Fibroblast of the conjunctiva (primary cell): ENCODE measurements around the gene ACBD4.

ENCODE experiments used
- DNase-seq: peaks from one replicate; pipeline ENCODE4 v3.0.0-alpha.2; 2010; ENCODE audit warnings: low read depth

ACBD4 gene

DNA sequence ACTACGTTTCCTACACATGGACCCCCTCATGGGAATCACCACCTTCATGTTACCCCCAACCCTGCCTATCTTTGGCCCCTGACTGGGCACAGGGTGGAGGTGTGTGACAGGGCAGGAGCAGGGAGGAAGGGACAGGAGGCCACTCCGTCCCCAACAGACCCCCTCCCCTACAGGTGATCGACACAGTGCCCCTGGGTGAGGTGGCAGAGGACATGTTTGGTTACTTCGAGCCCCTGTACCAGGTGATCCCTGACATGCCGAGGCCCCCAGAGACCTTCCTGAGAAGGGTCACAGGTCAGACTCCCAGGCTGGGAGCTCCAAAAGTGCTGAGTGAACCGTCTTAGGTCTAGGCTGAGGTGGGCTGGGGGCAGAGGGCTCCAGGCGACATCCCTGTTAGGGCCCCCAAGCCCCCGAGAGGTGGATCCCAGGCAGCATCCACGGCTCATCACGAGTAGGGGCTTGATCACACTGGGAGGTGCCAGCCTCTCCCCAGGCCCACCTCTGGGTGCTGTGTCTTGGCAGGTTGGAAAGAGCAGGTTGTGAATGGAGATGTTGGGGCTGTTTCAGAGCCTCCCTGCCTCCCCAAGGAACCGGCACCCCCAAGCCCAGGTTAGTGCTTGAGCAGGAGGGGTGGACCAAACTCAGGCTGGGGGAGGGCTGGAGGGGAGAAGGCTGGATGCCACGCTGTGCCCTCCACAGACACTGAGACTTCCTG, 1.5 kb downstream of the ACBD4 start:
- DNase-seq = no peak

DNA sequence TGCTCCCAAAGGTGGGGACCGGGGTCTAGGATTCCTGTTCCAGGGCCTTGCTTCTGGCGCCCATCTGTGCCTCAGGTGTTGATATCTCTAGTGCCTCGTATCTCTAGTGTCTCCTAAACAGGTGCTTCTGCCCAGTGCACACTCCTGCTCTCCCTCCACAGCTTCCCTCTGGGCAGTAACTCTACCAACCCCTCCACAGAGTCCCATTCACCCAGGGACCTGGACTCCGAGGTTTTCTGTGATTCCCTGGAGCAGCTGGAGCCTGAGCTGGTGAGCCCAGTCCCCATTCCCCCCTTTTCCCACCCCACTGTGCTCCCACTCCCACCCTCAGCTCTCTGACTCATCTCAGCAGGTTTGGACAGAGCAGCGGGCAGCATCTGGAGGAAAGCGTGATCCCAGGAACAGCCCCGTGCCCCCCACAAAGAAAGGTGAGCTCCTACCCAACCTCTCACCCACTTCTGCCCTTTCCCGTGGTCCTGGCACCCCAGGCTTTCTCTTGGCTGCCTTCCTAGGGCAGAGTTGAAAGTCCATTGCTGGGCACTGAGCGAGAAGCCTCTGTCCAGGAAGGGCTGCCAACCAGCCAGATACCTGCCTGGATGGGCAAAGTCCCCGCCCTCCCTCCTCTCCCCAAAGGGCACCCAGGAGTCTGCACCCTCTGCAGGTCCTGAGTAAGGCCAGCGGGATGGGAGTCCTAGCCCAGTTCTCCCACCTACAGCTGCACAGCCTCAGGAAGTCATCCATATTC, 2.2 kb downstream of the ACBD4 start:
- DNase-seq = no peak

DNA sequence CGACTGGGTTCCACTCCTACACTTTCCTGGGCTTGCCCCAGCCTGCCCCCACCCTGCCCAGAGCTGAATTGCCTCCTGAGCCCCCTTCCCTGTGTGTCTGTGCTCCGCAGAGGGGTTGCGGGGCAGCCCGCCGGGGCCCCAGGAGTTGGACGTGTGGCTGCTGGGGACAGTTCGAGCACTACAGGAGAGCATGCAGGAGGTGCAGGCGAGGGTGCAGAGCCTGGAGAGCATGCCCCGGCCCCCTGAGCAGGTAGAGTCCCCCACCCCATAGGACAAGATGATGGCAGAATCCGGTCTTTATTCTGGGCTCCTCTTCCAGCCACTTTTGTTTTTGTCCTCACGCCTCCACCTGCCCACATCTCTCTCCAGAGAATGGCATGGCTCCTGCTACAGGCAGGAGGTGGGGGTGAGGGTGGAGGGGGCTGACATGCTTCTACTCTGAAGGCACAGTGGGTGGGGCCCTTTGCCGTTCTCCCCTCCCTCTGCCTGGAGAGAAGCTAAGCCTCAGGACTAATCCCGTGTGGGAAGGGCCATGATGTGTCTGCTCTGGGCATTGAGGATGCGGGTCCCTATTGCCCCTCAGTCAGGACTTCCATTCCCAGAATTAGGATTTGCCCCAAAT, 3.5 kb downstream of the ACBD4 start:
- no peak for DNase-seq

GRCh38 chr17:45139533-45139920, 4.0 kb downstream of the ACBD4 start:
- DNase-seq = no peak

- DNase-seq = no peak
These were observed 7.7 kb downstream of the ACBD4 start for GRCh38 chr17:45143094-45143670.

GRCh38 chr17:45143767-45144198, 8.3 kb downstream of the ACBD4 start:
- peak; percentile 85 for DNase-seq

DNA sequence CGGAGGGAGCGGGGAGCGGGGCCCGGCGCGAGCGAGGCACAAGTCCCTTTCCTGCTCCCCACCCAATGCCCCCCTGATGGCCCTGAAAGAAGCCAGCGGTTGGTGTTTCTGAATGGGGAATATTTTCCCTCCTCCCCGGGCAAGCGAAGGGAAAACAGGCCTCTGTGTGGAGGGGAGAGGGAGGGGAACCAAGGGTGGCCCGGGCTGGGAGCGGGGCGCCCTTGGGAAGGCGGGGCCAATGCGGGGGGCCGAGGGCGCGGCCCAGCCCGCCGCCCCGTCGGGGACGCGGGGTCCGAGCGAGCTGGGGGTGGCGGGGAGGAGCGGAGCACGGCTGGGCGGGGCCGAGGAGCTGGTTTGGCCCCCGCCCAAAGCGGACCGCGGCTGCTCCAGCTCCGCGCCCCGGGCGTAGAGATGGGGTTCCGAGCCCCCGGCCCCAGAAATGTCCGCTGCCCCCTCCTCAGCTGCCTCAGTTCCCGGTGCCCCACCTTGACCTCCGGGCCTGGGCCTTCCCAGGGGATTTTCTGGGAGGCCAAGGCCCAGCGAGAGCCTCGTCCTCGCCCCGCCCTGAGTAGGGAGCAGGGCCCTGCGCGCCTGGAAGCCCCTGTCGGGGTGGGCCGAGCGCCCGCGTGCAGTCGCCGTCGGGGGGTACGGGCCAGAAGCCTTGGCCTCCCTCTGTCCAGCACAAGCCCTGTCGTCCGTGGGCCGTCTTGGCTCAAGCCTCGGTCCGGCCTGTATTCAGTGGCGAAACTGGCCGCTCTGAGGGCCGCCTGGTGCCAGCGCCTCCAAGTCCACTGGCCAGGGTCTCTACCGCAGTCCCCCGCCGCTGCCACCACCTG, 8.9 kb downstream of the ACBD4 start:
- no peak for DNase-seq

GRCh38 chr17:45145035-45145389, 9.5 kb downstream of the ACBD4 start:
- no peak for DNase-seq

DNA sequence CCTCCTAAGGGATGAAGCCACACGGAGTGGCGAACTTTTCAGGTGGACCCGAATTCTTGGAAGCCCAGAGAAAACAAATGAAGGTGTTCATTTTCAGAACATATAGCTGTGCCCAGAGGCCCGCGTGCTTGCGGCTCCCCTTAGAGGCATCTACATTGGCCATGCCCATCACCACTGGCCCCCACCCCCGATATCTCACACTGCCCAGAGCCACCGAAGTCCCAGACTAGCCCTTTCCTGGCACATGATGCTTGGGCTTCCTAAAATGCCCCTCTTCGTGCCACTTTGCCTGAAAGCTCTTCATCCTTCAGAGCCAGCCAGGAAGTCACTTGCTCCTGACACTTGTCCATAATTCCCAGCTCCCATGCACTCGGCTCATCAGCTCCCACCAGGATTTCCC, 10.7 kb downstream of the ACBD4 start:
- DNase-seq = no peak

GRCh38 chr17:45146592-45146889, 11.1 kb downstream of the ACBD4 start:
- DNase-seq = no peak

- no peak for DNase-seq
These were observed 11.5 kb downstream of the ACBD4 start for GRCh38 chr17:45146890-45147580.

DNA sequence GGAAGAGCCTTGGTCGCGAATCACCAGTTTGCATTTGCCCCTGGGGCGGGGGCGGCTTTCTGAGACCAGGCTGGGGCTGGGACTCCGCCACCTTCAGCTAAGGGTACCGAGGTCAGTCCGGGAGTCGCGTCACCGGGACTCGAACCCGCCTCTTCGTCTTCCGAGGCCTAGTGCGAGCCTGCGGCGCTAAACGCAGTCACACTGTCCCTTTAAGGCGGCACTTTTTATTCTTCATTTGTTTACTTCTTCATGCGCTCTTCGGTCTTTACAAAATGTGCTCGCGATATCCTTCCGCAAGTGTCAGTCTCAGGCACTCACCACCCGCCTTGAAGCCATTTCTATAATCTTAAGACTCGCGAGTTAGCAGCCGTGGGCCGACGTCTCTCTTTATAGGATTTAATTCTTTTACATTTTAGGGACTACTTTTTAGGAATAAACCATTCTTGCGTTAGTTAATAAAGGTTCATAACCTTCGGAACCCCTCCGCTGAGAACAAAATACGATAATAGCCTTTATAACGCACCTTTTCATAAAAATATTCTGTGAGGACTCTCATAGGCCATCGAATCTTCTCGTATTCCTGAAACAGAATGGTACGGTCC, 12.2 kb downstream of the ACBD4 start:
- peak; percentile 95 for DNase-seq

- peak; percentile 99 for DNase-seq
These were observed 12.9 kb downstream of the ACBD4 start, which contains the start of gene HEXIM1 for GRCh38 chr17:45148183-45149036. Gene HEXIM1 (plus strand): TSS chr17:45148475. CDS start chr17:45149191, 716 bp downstream.

- peak; percentile 77 for DNase-seq
These were observed 13.7 kb downstream of the ACBD4 start for GRCh38 chr17:45149037-45149668.

- no peak for DNase-seq
These were observed 14.5 kb downstream of the ACBD4 start for GRCh38 chr17:45149669-45150664.

DNA sequence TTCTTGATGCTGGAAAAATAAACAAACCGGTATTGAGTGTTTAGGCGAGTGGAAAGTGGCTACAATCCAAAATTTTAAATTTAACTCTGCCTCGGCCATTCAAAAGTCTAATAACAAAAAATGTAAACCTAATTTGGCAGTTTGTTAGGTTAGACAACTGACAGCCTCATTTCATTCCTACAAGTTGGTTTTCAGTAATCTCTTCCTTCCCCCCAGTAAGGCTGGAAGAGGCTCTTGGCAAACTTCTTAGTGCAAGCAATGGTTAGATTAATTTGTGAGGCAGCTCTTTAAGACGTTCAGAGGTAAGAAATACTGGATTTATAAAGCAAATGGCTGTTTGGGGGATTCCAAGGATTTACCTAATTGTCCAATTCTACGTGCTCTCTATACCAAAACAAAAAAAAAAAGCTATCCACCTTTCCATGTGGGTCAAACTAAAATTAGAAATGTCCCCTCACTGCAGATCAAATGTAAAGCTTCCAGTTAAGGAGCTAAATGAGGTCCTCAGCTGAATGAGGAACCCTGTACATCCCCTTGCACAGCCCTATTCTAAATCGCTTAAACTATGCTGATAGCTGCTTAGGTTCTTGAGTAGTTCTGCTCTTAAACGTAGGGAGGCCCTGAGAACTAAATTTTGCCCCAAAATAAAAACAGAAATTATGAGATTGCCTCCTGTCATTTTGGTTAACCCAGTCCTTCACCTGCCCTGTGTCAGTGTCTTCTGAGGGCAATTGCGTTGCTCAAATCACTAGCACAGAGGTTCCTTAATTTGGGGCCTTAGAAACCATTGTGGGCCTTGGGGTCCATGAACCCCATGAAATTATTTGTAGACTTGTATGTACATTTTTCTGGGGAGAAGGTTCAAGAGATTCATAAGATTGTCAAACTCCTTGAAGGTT, 15.7 kb downstream of the ACBD4 start:
- DNase-seq = no peak

- no peak for DNase-seq
These were observed 19.5 kb downstream of the ACBD4 start for GRCh38 chr17:45155029-45155428.
